ENCODE data around the gene VEGFB. TPM values are rescaled to one million over a fixed set of nuclear protein-coding genes. Genes with fewer than 3 reads are reported as not detected.
A peak's percentile ranks its signal among the peaks of the same experiment; 100 is the strongest.

The VEGFB gene
- total RNA-seq, 2 experiments from 2014 or later, result 78.9 to 82.1 TPM

GRCh38 chr11:64225608-64226506 is 8.5 kb upstream of the VEGFB start, which contains the start of the genes NUDT22 and TRPT1:
Gene NUDT22 (plus strand): TSS chr11:64226274. CDS start chr11:64226653, 379 bp downstream.
Gene TRPT1 (minus strand): TSS chr11:64226186. CDS start chr11:64225860, 326 bp downstream.
- DNase-seq, result peak; percentile 95
- Mint-ChIP-seq H3K27ac (peak within 1 kb of the TSS; percentile 84), H3K4me3 (peak within 1 kb of the TSS; percentile 88), H3K9me3 (no peaks in the 10 kb centered on the region), H3K36me3 (peaks cover 5% of the 10 kb centered on the region), H3K27me3 (no peaks in the 10 kb centered on the region), H3K4me1 (ENCODE audit: low read depth) (peaks cover 28% of the 10 kb centered on the region)
- intact Hi-C loops (cut with micrococcal nuclease), result loop anchor here (1.0 kb wide), 3 partner anchors 14 to 41 kb away; no protein-coding TSS in a partner anchor
- ChIA-PET POLR2A (interaction anchor here (0.9 to 5.4 kb wide), 13 partner anchors 10 to 92 kb away, joined by 3 to 66 read pairs (median 6); partner anchors contain the start of genes BAD, FERMT3, FKBP2 and PPP1R14B), CTCF (interaction anchor here (0.6 to 5.2 kb wide), 20 partner anchors 8 to 463 kb away, joined by 3 to 38 read pairs (median 3); partner anchors contain the start of genes CATSPERZ, ESRRA, FERMT3 and FKBP2)

- peaks cover 5% of the 10 kb centered on the region for H3K36me3 Mint-ChIP-seq
- ChIA-PET CTCF (interaction anchor here (0.7 to 5.2 kb wide), 17 partner anchors 7 to 462 kb away, joined by 3 to 38 read pairs (median 3); partner anchors contain the start of genes CATSPERZ, ESRRA, FERMT3 and FKBP2), POLR2A (interaction anchor here (0.7 to 5.4 kb wide), 12 partner anchors 9 to 91 kb away, joined by 3 to 66 read pairs (median 6); partner anchors contain the start of genes BAD, FERMT3, FKBP2 and PPP1R14B)
- H3K27me3 Mint-ChIP-seq, result no peaks in the 10 kb centered on the region
- peaks cover 31% of the 10 kb centered on the region for H3K4me1 Mint-ChIP-seq (ENCODE audit: low read depth)
- intact Hi-C loops (cut with micrococcal nuclease), result loop anchor here (1.0 kb wide), 3 partner anchors 14 to 41 kb away; no protein-coding TSS in a partner anchor
- no peaks in the 10 kb centered on the region for H3K9me3 Mint-ChIP-seq
- H3K27ac Mint-ChIP-seq, result peak overlapping the region; percentile 84
- H3K4me3 Mint-ChIP-seq, result peak overlapping the region; percentile 88
- peak; percentile 81 for DNase-seq
Observed at GRCh38 chr11:64226507-64227051, 7.8 kb upstream of the VEGFB start.

- Mint-ChIP-seq H3K27me3 (no peaks in the 10 kb centered on the region), H3K36me3 (peaks cover 5% of the 10 kb centered on the region), H3K4me1 (ENCODE audit: low read depth) (peaks cover 37% of the 10 kb centered on the region), H3K27ac (peak overlapping the region; percentile 84), H3K9me3 (no peaks in the 10 kb centered on the region), H3K4me3 (peak overlapping the region; percentile 88)
- ChIA-PET POLR2A (interaction anchor here (0.7 to 5.4 kb wide), 8 partner anchors 10 to 42 kb away, joined by 3 to 66 read pairs (median 8); partner anchors contain the start of genes FERMT3, PPP1R14B and STIP1), CTCF (interaction anchor here (1.0 to 5.2 kb wide), 5 partner anchors 21 to 76 kb away, joined by 3 to 38 read pairs (median 5); partner anchors contain the start of genes CATSPERZ, ESRRA and FERMT3)
- intact Hi-C loops (cut with micrococcal nuclease), result no loop called here
- no peak for DNase-seq
Observed at GRCh38 chr11:64227405-64227956, 6.9 kb upstream of the VEGFB start.

- Mint-ChIP-seq H3K4me1 (ENCODE audit: low read depth) (peaks cover 34% of the 10 kb centered on the region), H3K36me3 (peaks cover 5% of the 10 kb centered on the region), H3K4me3 (peak overlapping the region; percentile 39), H3K27me3 (no peaks in the 10 kb centered on the region), H3K27ac (peak overlapping the region; percentile 28), H3K9me3 (no peaks in the 10 kb centered on the region)
- intact Hi-C loops (cut with micrococcal nuclease), result no loop called here
- ChIA-PET POLR2A (no interaction called here), CTCF (interaction anchor here (1.2 kb wide), 1 partner anchor 75 kb away, joined by 3 read pairs; no protein-coding TSS in a partner anchor)
- no peak for DNase-seq
Observed at GRCh38 chr11:64229090-64229743, 5.2 kb upstream of the VEGFB start.

- peaks cover 33% of the 10 kb centered on the region for H3K4me1 Mint-ChIP-seq (ENCODE audit: low read depth)
- DNase-seq, result no peak
- H3K36me3 Mint-ChIP-seq, result peaks cover 5% of the 10 kb centered on the region
- POLR2A ChIA-PET, result no interaction called here
- no peaks in the 10 kb centered on the region for H3K9me3 Mint-ChIP-seq
- peak overlapping the region; percentile 80 for H3K27ac Mint-ChIP-seq
- H3K4me3 Mint-ChIP-seq, result peak overlapping the region; percentile 79
- no peaks in the 10 kb centered on the region for H3K27me3 Mint-ChIP-seq
- intact Hi-C loops (cut with micrococcal nuclease), result loop anchor here (1.0 kb wide), 2 partner anchors 12 to 22 kb away; partner anchors contain the start of gene FKBP2
- CTCF ChIA-PET, result no interaction called here
Observed at GRCh38 chr11:64229744-64230170, 4.6 kb upstream of the VEGFB start.

GRCh38 chr11:64230171-64230984 is 4.0 kb upstream of the VEGFB start, which contains the start of gene DNAJC4:
Gene DNAJC4 (plus strand): TSS chr11:64230548. CDS start chr11:64230855, 307 bp downstream.
- peak within 1 kb of the TSS; percentile 80 for H3K27ac Mint-ChIP-seq

GRCh38 chr11:64230985-64231365 is 3.4 kb upstream of the VEGFB start:
- ChIA-PET CTCF (no interaction called here), POLR2A (no interaction called here)
- H3K27me3 Mint-ChIP-seq, result no peaks in the 10 kb centered on the region
- H3K4me1 Mint-ChIP-seq (ENCODE audit: low read depth), result peaks cover 38% of the 10 kb centered on the region
- peak overlapping the region; percentile 79 for H3K4me3 Mint-ChIP-seq
- intact Hi-C loops (cut with micrococcal nuclease), result loop anchor here (1.0 kb wide), 2 partner anchors 10 to 24 kb away; partner anchors contain the start of gene FKBP2
- DNase-seq, result no peak
- H3K27ac Mint-ChIP-seq, result peak overlapping the region; percentile 80
- no peaks in the 10 kb centered on the region for H3K9me3 Mint-ChIP-seq
- peaks cover 7% of the 10 kb centered on the region for H3K36me3 Mint-ChIP-seq

More at GRCh38 chr11:64230171-64230984, 4.0 kb upstream of the VEGFB start, which contains the start of gene DNAJC4:
- intact Hi-C loops (cut with micrococcal nuclease), result loop anchor here (1.0 kb wide), 2 partner anchors 11 to 23 kb away; partner anchors contain the start of gene FKBP2
- H3K9me3 Mint-ChIP-seq, result no peaks in the 10 kb centered on the region
- H3K27me3 Mint-ChIP-seq, result no peaks in the 10 kb centered on the region
- DNase-seq, result peak; percentile 92
- POLR2A ChIA-PET, result no interaction called here
- CTCF ChIA-PET, result no interaction called here
- H3K36me3 Mint-ChIP-seq, result peaks cover 7% of the 10 kb centered on the region
- H3K4me1 Mint-ChIP-seq (ENCODE audit: low read depth), result peaks cover 33% of the 10 kb centered on the region
- H3K4me3 Mint-ChIP-seq, result peak within 1 kb of the TSS; percentile 79

GRCh38 chr11:64231546-64231945 is 2.8 kb upstream of the VEGFB start:
- Mint-ChIP-seq H3K9me3 (no peaks in the 10 kb centered on the region), H3K4me1 (ENCODE audit: low read depth) (peaks cover 40% of the 10 kb centered on the region), H3K27ac (no peak overlapping the region), H3K27me3 (no peaks in the 10 kb centered on the region), H3K4me3 (peak overlapping the region; percentile 79), H3K36me3 (peaks cover 7% of the 10 kb centered on the region)
- DNase-seq, result no peak
- intact Hi-C loops (cut with micrococcal nuclease), result no loop called here
- ChIA-PET POLR2A (interaction anchor here (2.0 kb wide), 1 partner anchor 25 kb away, joined by 10 read pairs; the partner anchor contains the start of gene FERMT3), CTCF (interaction anchor here (0.8 kb wide), 1 partner anchor 231 kb away, joined by 3 read pairs; no protein-coding TSS in a partner anchor)

- H3K36me3 Mint-ChIP-seq, result peaks cover 8% of the 10 kb centered on the region
- DNase-seq, result no peak
- POLR2A ChIA-PET, result interaction anchor here (1.6 to 2.0 kb wide), 2 partner anchors 9 to 25 kb away, joined by 5 to 10 read pairs; partner anchors contain the start of genes FERMT3 and FKBP2
- CTCF ChIA-PET, result interaction anchor here (0.7 to 3.4 kb wide), 5 partner anchors 20 to 232 kb away, joined by 3 to 14 read pairs (median 3); no protein-coding TSS in a partner anchor
- H3K4me1 Mint-ChIP-seq (ENCODE audit: low read depth), result peaks cover 36% of the 10 kb centered on the region
- no peaks in the 10 kb centered on the region for H3K27me3 Mint-ChIP-seq
- intact Hi-C loops (cut with micrococcal nuclease), result no loop called here
- H3K9me3 Mint-ChIP-seq, result no peaks in the 10 kb centered on the region
- no peak overlapping the region for H3K27ac Mint-ChIP-seq
- H3K4me3 Mint-ChIP-seq, result peak overlapping the region; percentile 79
Observed at GRCh38 chr11:64232182-64232966, 2.0 kb upstream of the VEGFB start.
